NCI-H345 (cell line): Measurements from ENCODE around the gene SPATA2L.

Experiments used
- DNase-seq: peaks from one replicate; lab custom pipeline; 2025; lab: John Stamatoyannopoulos, UW

SPATA2L gene

GRCh38 chr16:89656435-89657121 lies 44.9 kb downstream of the SPATA2L start:
- no peak for DNase-seq

GRCh38 chr16:89655062-89655643 lies 46.4 kb downstream of the SPATA2L start:
- no peak for DNase-seq

- no peak for DNase-seq
These were observed 47.7 kb downstream of the SPATA2L start for GRCh38 chr16:89653656-89654295.

GRCh38 chr16:89651584-89651983 lies 49.9 kb downstream of the SPATA2L start:
- no peak for DNase-seq

GRCh38 chr16:89646906-89647305 lies 54.6 kb downstream of the SPATA2L start:
- DNase-seq = no peak
